Measurements from ENCODE around the gene WWP2.

- no peak for TF ChIP-seq EZH2 (IDR thresholded peaks at IDR 0.05)
- TF ChIP-seq, protein P1, sequence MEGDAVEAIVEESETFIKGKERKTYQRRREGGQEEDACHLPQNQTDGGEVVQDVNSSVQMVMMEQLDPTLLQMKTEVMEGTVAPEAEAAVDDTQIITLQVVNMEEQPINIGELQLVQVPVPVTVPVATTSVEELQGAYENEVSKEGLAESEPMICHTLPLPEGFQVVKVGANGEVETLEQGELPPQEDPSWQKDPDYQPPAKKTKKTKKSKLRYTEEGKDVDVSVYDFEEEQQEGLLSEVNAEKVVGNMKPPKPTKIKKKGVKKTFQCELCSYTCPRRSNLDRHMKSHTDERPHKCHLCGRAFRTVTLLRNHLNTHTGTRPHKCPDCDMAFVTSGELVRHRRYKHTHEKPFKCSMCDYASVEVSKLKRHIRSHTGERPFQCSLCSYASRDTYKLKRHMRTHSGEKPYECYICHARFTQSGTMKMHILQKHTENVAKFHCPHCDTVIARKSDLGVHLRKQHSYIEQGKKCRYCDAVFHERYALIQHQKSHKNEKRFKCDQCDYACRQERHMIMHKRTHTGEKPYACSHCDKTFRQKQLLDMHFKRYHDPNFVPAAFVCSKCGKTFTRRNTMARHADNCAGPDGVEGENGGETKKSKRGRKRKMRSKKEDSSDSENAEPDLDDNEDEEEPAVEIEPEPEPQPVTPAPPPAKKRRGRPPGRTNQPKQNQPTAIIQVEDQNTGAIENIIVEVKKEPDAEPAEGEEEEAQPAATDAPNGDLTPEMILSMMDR (IDR thresholded peaks at IDR 0.05), result no peak
Measured at GRCh38 chr16:69754143-69754468, 8.0 kb upstream of the WWP2 start.
